Vagina (tissue), 2 donors: ENCODE data around the gene ZCCHC7.

Source experiments
- POLR2A ChIP-seq, 2 donors: fragments of 450-650 bp; IDR thresholded peaks; one replicate each; pipeline ENCODE4 v1.6.1; 2017; ENCODE audit warnings: antibody characterized with exemption in 2 of 2, mild to moderate bottlenecking in 2 of 2, moderate library complexity in 2 of 2
- POLR2AphosphoS5 ChIP-seq, 2 donors: sonication (generic); formaldehyde crosslinking; IDR thresholded peaks; one replicate each; pipeline ENCODE4 v1.9.0; 2017; ENCODE audit warnings: antibody characterized with exemption in 2 of 2, mild to moderate bottlenecking in 2 of 2, low read depth in 1 of 2; ENCODE audit not compliant: insufficient read depth in 1 of 2
- TF ChIP-seq, protein P1 (sequence below), 3 experiments: fragments of 450-650 bp in 2 of 3; fragments of 200-600 bp in 1 of 3; sonication (generic) in 1 of 3; IDR thresholded peaks; one replicate each; pipeline ENCODE4 v1.5.1; 2017 to 2019; ENCODE audit warnings: antibody characterized with exemption in 3 of 3, mild to moderate bottlenecking in 2 of 3, moderate library complexity in 2 of 3

DNA sequence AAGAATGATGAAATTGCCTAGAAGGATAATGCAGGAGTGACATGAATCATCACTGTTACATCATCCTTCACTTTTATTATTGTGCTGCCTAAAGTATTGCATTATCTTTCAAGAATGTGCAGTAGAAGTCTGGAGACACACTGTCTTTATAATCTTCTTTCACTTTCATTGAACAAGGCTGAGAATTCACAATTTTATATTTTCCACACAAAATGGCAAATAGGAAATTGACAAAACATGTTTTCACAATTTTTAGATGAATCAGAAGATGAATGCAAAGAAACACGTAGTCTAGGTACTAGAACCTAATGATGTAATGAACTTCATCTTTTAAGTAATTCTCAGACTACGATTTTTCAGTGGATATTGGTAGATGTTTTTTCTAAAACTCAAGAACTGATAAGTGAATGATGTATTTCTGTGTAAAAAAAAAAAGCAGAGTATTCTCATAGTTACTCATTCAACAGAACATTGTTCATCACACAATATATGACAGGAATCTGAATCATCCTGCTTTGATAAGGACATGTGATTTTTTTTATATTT is 170.6 kb downstream of the ZCCHC7 start:
- TF ChIP-seq, protein P1, sequence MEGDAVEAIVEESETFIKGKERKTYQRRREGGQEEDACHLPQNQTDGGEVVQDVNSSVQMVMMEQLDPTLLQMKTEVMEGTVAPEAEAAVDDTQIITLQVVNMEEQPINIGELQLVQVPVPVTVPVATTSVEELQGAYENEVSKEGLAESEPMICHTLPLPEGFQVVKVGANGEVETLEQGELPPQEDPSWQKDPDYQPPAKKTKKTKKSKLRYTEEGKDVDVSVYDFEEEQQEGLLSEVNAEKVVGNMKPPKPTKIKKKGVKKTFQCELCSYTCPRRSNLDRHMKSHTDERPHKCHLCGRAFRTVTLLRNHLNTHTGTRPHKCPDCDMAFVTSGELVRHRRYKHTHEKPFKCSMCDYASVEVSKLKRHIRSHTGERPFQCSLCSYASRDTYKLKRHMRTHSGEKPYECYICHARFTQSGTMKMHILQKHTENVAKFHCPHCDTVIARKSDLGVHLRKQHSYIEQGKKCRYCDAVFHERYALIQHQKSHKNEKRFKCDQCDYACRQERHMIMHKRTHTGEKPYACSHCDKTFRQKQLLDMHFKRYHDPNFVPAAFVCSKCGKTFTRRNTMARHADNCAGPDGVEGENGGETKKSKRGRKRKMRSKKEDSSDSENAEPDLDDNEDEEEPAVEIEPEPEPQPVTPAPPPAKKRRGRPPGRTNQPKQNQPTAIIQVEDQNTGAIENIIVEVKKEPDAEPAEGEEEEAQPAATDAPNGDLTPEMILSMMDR (IDR thresholded peaks at IDR 0.05) = no peak
- TF ChIP-seq POLR2A (IDR thresholded peaks at IDR 0.05) = no peak
- TF ChIP-seq POLR2AphosphoS5 (IDR thresholded peaks at IDR 0.05; ENCODE audit: insufficient read depth in 1 of 2, low read depth in 1 of 2) = peak in 1 of 2 donors; percentile 38
